Measurements from ENCODE around the gene GJC2. TPM values are rescaled to one million over a fixed set of nuclear protein-coding genes. Genes with fewer than 3 reads are reported as not detected.

The GJC2 gene
- total and polyA plus RNA-seq, 2 donors (not counting 1 experiment from before 2014, with no cell fraction given) = 0.16 to 0.30 TPM

- peak within 1 kb of the TSS; percentile 60 to 97 (median 95) for H3K4me3 ChIP-seq (ENCODE audit: control extremely low read depth in 1 of 5, extremely low read depth in 1 of 5, insufficient read depth in 1 of 5, low read depth in 2 of 5, low read length in 4 of 5)
- H2AFZ ChIP-seq (ENCODE audit: insufficient read depth, low read depth, low read length, poor library complexity, severe bottlenecking) = peak within 1 kb of the TSS; percentile 80
- 1% methylated on average over 65 of the region's 66 CpGs for WGBS (ENCODE audit: insufficient coverage)
These were observed 40.4 kb upstream of the GJC2 start, which contains the start of gene MRPL55 for GRCh38 chr1:228109073-228109961. MRPL55 (minus strand) TSS chr1:228109299; CDS start chr1:228108260, 1,039 bp downstream.

More at GRCh38 chr1:228109073-228109961, 40.4 kb upstream of the GJC2 start, which contains the start of gene MRPL55:
- peaks cover 28% of the 10 kb centered on the region for H3K79me2 ChIP-seq (ENCODE audit: control insufficient read depth, insufficient read depth, low read length)
- peak within 1 kb of the TSS; percentile 85 for H3K9ac ChIP-seq (ENCODE audit: low read length)
- Mint-ChIP-seq H3K9me3 (ENCODE audit: insufficient read depth) (no peaks in the 10 kb centered on the region), H3K4me1 (peaks cover 25% of the 10 kb centered on the region), H3K27me3 (no peaks in the 10 kb centered on the region), H3K27ac (peak within 1 kb of the TSS; percentile 87), H3K4me3 (peak within 1 kb of the TSS; percentile 92)
- H3K4me2 ChIP-seq (replicated peaks; ENCODE audit: low read depth, low read length, poor library complexity, severe bottlenecking) = peak within 1 kb of the TSS; percentile 96
- ATAC-seq (ENCODE audit: low read depth) = peak; percentile 99
- TF ChIP-seq EZH2 (IDR thresholded peaks at IDR 0.05; ENCODE audit: borderline replicate concordance, insufficient read depth, low read depth, low read length, poor library complexity, severe bottlenecking) (no peak), CTCF (IDR thresholded peaks at IDR 0.05) (no peak)
- intact Hi-C loops (cut with micrococcal nuclease) = loop anchor here (1.0 to 10.0 kb wide), 7 partner anchors 27 to 1395 kb away; partner anchors contain the start of genes ARF1, GUK1, IBA57 and NUP133
- no peaks in the 10 kb centered on the region for H4K20me1 ChIP-seq (ENCODE audit: control insufficient read depth, insufficient read depth, low read length, poor library complexity, severe bottlenecking)
- DNase-seq = peak; percentile 98
- no peaks in the 10 kb centered on the region for H3K27me3 ChIP-seq (replicated peaks in 1 of 4; ENCODE audit: control extremely low read depth in 1 of 4, control insufficient read depth in 3 of 4, insufficient read depth in 4 of 4, low read length in 3 of 4)
- ChIA-PET POLR2A (interaction anchor here (0.6 to 1.2 kb wide), 6 partner anchors 26 to 359 kb away, joined by 3 to 13 read pairs (median 4); partner anchors contain the start of genes ARF1 and IBA57), CTCF (interaction anchor here (0.7 to 2.1 kb wide), 4 partner anchors 9 to 27 kb away, joined by 3 to 9 read pairs (median 4); partner anchors contain the start of gene ARF1)
- peaks cover 17 to 26% of the 10 kb centered on the region in 2 donors for H3K4me1 ChIP-seq (ENCODE audit: control insufficient read depth in 2 of 2, insufficient read depth in 2 of 2, low read length in 2 of 2)
- peaks cover 0 to 17% of the 10 kb centered on the region in 2 experiments for H3K36me3 ChIP-seq (replicated peaks in 1 of 2; ENCODE audit: control extremely low read depth in 1 of 2, control insufficient read depth in 1 of 2, extremely low read depth in 1 of 2, insufficient read depth in 2 of 2, low read length in 1 of 2)
- peak within 1 kb of the TSS; percentile 95 for H3K27ac ChIP-seq (ENCODE audit: low read length in 2 of 2)
- no peaks in the 10 kb centered on the region for H3K9me3 ChIP-seq (ENCODE audit: control extremely low read depth in 1 of 3, control insufficient read depth in 2 of 3, insufficient read depth in 1 of 3, low read length in 2 of 3)
